HG02798 (cell line): ENCODE data around the gene SEPHS1.
"Not testable (repeated sequence)": the region's sequence is repeated elsewhere in the genome, so short reads cannot be mapped to it uniquely, and the experiment has no call there.

Experiments
- ATAC-seq: cut with Tn5 transposase; IDR thresholded peaks from one replicate; pipeline ENCODE4 v1.9.1; 2021; ENCODE audit warnings: mild to moderate bottlenecking; ENCODE audit not compliant: unreplicated experiment, poor library complexity

The SEPHS1 gene

DNA sequence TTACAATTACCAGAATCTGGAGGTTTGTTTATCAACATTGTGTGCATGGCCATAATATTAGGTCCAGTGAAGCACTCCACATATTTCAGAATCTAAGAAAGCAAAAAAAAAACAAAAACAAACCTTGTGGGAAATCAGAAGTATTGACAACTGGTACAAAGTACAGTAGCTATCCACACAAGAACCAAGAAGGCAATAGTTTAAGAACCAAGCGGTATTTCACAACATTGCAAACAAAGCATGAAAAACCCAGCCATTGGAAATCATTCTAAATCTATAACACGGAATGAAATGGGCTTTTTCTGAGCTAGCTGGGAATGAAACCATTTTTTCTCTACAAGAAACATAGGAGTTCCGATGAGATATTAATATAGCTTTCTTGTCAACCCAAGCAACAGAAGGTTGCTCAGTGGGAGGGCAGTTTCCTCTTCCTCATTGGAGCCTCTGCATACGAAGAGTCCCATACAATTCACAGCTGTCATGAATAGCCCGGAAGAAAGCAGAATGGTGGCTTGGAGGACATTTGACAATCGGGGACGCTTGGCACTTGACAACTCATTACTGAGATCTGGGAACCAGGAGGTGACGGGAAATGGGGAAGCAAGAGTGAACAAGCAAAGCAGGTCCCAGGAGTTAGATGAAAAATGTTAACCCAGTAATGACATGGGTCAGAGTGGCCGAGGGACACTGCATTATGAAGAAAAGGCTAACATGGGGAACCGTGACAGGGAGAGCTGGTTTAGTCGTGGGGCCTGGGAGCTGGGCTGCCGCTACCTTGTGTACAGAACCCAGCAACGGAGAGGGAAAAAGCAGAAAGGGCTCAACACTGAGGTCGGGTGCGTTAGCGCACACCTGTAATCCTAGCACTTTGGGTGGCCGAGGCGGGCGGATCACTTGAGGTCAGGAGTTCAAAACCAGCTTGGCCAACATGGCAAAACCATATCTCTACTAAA lies 56.0 kb downstream of the SEPHS1 start:
- no peak for ATAC-seq

DNA sequence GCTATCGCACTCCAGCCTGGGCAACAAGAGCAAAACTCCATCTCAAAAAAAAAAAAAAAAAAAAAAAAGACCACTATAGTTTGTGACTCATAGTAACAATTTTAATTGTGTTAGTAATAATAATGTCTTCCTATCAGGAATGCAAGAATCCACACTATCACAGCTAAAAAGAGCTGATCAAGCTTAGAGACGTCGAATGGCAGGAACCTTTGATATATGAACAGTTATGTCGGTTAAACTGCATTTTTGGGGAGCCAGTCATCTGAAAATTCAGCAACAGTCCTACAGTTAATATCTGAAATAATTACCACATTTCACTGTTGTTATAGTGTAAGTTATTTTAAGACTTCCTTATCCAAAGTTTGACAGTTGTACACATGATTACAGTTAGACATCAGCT lies 57.0 kb downstream of the SEPHS1 start:
- no peak for ATAC-seq

DNA sequence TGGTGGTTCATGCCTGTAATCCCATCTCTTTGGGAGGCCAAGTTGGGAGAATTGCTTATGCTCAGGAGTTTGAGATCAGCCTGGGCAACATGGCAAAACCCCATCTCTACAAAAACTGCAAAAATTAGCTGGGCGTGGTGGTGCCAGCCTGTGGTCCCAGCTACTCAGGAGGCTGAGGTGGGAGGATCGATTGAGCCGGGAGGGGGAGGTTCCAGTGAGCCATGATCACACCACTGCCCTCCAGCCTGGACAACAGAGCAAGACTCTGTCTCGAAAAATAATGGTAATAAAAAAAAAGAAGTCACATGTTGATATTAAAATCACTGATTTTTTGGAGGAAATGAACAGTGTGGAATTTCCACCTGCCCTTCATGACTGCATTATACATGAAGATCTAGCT lies 64.0 kb downstream of the SEPHS1 start:
- ATAC-seq: no peak

DNA sequence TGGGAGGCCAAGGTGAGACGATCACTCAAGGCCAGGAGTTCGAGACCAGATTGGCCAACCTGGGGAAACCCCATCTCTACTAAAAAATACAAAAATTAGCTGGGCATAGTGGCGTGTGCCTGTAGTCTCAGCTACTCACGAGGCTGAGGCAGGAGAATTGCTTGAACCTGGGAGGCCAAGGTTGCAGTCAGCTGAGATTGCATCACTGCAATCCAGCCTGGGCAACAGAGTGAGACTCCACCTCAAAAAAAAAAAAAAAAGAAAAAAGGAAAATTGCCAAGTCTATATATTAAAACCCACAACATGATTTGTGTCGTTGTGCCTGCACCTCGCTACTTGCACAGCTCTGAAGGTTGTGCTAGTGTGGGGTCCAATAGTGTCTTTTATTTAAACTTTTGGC lies 65.7 kb downstream of the SEPHS1 start:
- ATAC-seq: not testable (repeated sequence)

DNA sequence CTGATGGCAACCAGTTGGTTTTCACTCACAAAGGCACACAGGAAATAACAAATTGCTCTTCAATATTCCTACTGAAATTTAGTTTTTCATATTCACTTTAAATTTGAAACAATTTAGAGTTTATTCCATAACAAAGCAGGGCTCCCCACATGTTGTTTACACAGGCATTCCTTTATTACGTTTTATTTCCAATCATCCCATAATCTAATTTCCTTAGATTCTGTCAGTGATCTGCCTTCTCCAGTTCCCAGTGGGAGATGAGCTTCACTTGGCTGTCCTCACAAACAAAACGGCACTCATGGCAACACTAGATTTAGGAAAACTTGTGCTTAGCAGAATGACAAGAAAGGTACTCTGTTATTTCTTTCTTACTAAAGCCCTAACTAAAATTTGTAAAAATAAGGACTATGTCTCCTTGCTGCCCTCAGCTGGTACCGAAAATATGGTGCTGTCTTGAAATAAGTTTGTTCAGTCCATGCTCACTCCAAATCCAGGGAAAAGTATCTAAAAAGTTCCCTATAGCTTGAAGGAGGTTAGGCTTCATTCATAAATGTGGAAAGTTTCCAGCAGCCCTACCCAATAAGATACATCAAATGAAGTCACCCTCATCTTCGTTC lies 71.2 kb downstream of the SEPHS1 start:
- ATAC-seq: no peak

DNA sequence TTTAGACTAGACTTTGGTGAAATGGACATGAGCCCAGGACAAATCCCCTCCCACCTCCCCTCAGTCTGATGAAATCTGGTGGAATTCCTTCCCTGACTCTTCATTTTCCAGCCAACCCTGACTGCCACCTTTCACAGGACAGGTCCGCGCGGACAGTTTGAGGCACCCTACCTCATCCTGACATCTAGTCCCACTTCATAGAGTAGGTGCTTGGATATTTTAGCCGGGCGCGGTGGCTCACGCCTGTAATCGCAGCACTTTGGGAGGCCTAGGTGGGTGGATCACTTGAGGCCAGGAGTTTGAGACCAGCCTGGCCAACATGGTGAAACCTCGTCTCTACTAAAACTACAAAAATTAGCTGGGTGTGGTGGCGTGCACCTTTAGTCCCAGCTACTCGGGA lies 71.9 kb downstream of the SEPHS1 start:
- ATAC-seq: not testable (repeated sequence)

DNA sequence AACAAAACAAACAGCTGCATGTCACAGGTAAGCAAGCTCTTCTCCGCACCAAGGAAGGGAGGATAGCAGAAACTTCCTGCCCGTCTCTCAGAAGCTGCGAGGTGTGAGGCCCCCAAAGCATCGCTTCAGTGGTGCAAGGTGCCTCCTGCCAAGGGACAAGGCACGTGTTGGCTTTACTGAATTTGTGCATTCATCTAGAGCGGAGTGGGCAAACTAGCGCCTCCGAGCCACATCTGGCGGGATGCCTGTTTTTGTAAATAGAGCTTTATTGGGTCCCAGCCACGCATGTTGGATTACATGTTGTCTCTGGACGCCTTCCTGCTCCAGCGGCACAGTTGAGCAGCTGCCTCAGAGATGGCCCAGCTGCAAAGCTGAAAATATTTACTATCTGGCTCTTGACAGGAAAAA lies 75.9 kb downstream of the SEPHS1 start:
- ATAC-seq: peak; percentile 36

DNA sequence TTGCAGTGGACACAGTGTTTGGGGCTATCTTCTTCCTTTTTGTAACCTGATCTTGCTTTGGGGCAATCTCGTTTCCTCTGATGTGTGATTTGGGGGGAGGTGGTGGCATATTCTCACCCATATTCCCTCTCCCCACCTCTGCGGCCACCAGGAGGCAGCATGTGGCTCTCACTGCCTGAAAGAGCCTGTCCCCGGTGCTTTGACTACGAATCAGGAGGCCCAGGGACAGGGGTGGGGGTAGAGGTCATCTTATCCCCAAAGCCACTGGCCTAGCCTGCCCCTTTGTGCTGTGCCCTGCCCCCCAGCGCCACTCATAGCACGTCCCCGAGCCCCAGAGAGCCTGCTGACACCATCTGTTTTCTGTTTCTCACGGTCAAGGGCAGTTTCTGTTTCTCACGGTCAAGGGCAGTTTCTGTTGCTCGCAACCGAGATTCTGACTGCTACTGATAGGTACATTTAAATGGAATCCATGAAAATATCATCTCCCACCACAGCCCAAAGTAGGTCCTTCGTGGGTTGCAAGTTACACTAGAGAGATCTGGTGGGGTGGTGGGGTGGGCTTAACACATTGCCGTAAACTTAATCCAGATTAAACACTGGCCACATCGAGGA lies 76.4 kb downstream of the SEPHS1 start:
- peak; percentile 86 for ATAC-seq

DNA sequence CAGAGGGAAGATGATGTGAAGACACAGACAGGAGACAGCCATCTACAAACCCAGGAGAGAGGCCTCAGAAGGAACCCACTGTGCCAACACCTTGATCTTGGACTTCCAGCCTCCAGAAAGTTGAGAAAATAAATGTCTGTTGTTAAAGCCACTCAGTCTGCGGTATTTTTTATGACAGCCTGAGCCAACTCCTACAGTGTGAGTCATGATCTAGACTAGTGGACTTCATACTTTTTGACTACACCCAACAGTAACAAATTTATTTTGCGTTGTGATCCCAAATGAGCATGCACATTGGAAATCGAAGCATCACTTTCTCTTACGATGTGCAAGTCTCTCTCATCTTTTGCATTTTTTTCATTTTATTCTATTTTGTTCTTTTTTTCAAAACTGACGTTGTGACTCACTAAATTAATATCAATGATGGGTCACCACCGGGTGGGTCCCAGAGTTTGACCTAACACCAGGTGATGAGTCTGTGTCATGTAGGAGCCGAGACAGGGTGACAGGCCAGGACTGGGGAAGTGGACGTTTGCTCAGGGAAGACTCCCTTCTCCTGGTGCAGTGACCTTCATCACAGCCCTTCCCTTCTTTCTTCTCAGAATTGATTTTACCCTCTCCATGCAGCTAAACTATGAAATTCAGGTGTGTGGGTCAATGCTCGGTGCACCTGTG lies 77.1 kb downstream of the SEPHS1 start:
- no peak for ATAC-seq

DNA sequence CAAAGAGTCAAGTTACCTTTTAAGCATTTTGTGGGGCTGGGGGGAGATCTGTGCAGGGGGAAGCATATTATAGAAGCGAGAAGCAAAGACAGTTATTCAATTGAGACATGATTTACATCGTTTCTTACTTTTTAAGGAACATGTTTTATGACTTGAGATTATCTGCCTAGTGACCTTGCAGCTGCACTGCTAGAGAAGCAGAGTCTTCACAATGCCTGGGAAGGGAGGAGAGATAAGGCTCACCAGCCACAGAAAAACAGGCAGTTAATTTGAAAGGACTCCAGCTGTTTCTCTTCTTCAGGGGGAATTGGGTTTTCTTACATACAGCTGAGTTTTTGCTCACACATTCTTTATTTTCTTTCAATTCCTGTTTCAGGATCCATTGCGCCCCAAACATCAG lies 79.3 kb downstream of the SEPHS1 start:
- ATAC-seq: no peak

DNA sequence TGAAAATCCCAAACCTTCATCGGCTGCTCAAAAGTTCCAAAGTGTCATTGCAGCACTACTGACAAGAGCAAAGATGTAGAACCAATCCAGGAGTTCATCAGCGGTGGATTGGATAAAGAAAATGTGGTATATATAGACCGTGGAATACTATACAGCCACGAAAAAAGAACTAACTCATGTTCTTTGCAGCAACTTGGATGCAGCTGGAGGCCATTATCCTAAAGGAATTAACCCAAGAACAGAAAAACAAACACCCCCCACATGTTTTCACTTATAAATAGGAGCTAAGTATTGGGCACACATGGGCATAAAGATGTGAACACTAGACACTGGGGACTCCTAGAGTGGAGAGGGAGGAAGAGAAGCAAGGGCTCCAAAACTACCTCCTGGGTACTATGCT lies 79.8 kb downstream of the SEPHS1 start:
- ATAC-seq: no peak
